K562 (cell line): ENCODE measurements around the gene RNH1. TPM values are rescaled to one million over a fixed set of nuclear protein-coding genes. Genes with fewer than 3 reads are reported as not detected.

ENCODE experiments used
- ATAC-seq: fragments of 200-7000 bp; cut with Tn5 transposase; 3 replicates; pipeline ENCODE4 v1.9.1; 2020; ENCODE audit warnings: moderate library complexity
- BruUV-seq: library from RNA; stranded (reverse); fragments of 400-500 nt; replicated peaks from 2 replicates; lab custom pipeline; 2021; lab: Mats Ljungman, UMichigan
- CTCF ChIA-PET: fragments of 300-600 bp; formaldehyde crosslinking; extraction: SDS; loops from one replicate; lab custom pipeline; 2021; ENCODE audit warnings: low intra/inter-chr PET ratio; lab: Yijun Ruan, JAX
- POLR2A ChIA-PET: fragments of 300-600, 350-650 bp; sonication (Branson Sonifier 250); formaldehyde crosslinking; extraction: SDS; loops from one replicate; lab custom pipeline; 2021; ENCODE audit warnings: antibody characterized with exemption, inconsistent platforms; lab: Yijun Ruan, JAX
- DNase-seq, 4 experiments: peaks; one replicate each; pipeline versions ENCODE4 v3.0.0 to v3.0.0-alpha.2; 2011 to 2018; ENCODE audit warnings: low spot score in 3 of 4, mixed read lengths in 3 of 4; ENCODE audit errors: extremely low read depth in 1 of 4
- FAIRE-seq: peaks from 2 replicates; lab custom pipeline; 2011; peaks lifted over from hg19 to GRCh38; lab: Jason Lieb, UNC
- H2AFZ ChIP-seq: 2 replicates; pipeline ENCODE4 v1.6.0; 2011; ENCODE audit warnings: low read depth, low read length, control low read depth, inconsistent platforms
- H3K27ac ChIP-seq: fragments of 200-600 bp; 3 replicates; pipeline ENCODE4 v1.8.0; 2011; ENCODE audit warnings: low read depth, mild to moderate bottlenecking, control low read depth, inconsistent platforms, low read length, moderate library complexity, mixed read lengths; ENCODE audit errors: extremely low read depth
- H3K27me3 ChIP-seq, 2 experiments: fragments of 300-600 bp in 1 of 2; 2 replicates in 1 of 2; 3 replicates in 1 of 2; pipeline versions ENCODE4 v1.6.0 to v1.8.0; 2011; ENCODE audit warnings: inconsistent platforms in 2 of 2, low read length in 2 of 2, mild to moderate bottlenecking in 1 of 2, mixed read lengths in 1 of 2, moderate library complexity in 1 of 2; ENCODE audit not compliant: control insufficient read depth in 2 of 2, insufficient read depth in 2 of 2
- H3K36me3 ChIP-seq: fragments of 300-600 bp; 3 replicates; pipeline ENCODE4 v1.8.0; 2011; ENCODE audit warnings: mild to moderate bottlenecking, low read length, inconsistent platforms; ENCODE audit not compliant: control insufficient read depth, insufficient read depth
- H3K4me1 ChIP-seq, 2 experiments: fragments of 200-600 bp in 1 of 2; replicated peaks in 1 of 2; 2 replicates in 1 of 2; 3 replicates in 1 of 2; pipeline versions ENCODE4 v1.5.1 to v1.8.0; 2011; ENCODE audit warnings: inconsistent platforms in 2 of 2, low read length in 2 of 2, mild to moderate bottlenecking in 1 of 2, mixed read lengths in 1 of 2, moderate library complexity in 1 of 2; ENCODE audit not compliant: control insufficient read depth in 2 of 2, insufficient read depth in 2 of 2
- H3K4me2 ChIP-seq: 2 replicates; pipeline ENCODE4 v1.6.1; 2011; ENCODE audit warnings: low read length, control low read depth, inconsistent platforms, mixed read lengths; ENCODE audit not compliant: insufficient read depth
- H3K4me3 ChIP-seq: fragments of 200-600 bp; sonication (generic), shearing (Covaris generic); 2 replicates; pipeline ENCODE4 v1.5.1; 2016; ENCODE audit warnings: control low read depth, inconsistent platforms
- H3K79me2 ChIP-seq: fragments of 200-600 bp; 3 replicates; pipeline ENCODE4 v1.8.0; 2011; ENCODE audit warnings: low read length, inconsistent platforms; ENCODE audit not compliant: control insufficient read depth, insufficient read depth
- H3K9ac ChIP-seq, 2 experiments: 2 replicates each; pipeline versions ENCODE4 v1.6.0 to v1.6.1; 2011; ENCODE audit warnings: low read depth in 2 of 2, low read length in 2 of 2, control low read depth in 1 of 2, inconsistent platforms in 1 of 2, mild to moderate bottlenecking in 1 of 2, mixed read lengths in 1 of 2; ENCODE audit not compliant: insufficient read depth in 1 of 2
- H3K9me1 ChIP-seq: one replicate; pipeline ENCODE4 v1.6.0; 2011; ENCODE audit warnings: inconsistent platforms, mild to moderate bottlenecking, low read length, moderate library complexity; ENCODE audit not compliant: control insufficient read depth, insufficient read depth
- H3K9me3 ChIP-seq: replicated peaks from 2 replicates; pipeline ENCODE4 v1.5.1; 2011; ENCODE audit warnings: low read depth, low read length, inconsistent platforms; ENCODE audit not compliant: control insufficient read depth, insufficient read depth
- H4K20me1 ChIP-seq: replicated peaks from 2 replicates; pipeline ENCODE4 v1.6.1; 2011; ENCODE audit warnings: low read length, inconsistent platforms, mixed read lengths; ENCODE audit not compliant: control insufficient read depth, insufficient read depth
- BCL6 ChIP-seq: fragments of 250-450 bp; sonication (Bioruptor Pico); IDR thresholded peaks from 2 replicates; pipeline ENCODE4 v1.4.0; 2020
- CTCF ChIP-seq, 3 experiments: IDR thresholded peaks in 2 of 3; conservative IDR thresholded peaks in 1 of 3; 2 replicates each; pipeline ENCODE4 v1.5.1; 2011 to 2012; ENCODE audit warnings: low read length in 3 of 3, mild to moderate bottlenecking in 3 of 3, control low read depth in 2 of 3, improper control_type of control experiment in 1 of 3, inconsistent platforms in 1 of 3, low read depth in 1 of 3, mixed read lengths in 1 of 3, moderate library complexity in 1 of 3; ENCODE audit not compliant: insufficient read depth in 2 of 3
- FOS ChIP-seq: IDR thresholded peaks from 3 replicates; pipeline ENCODE4 v1.6.1; 2011; ENCODE audit not compliant: insufficient read length; ENCODE audit errors: extremely low read depth
- FOSL1 ChIP-seq: fragments of 200-800 bp; sonication (Bioruptor generic); conservative IDR thresholded peaks from 2 replicates; pipeline ENCODE4 v1.6.1; 2016; ENCODE audit warnings: missing genetic modification characterization, missing compliant biosample characterization
- NR4A1 ChIP-seq, 2 experiments: fragments of 250-450 bp in 1 of 2; fragments of 450-650 bp in 1 of 2; sonication (Bioruptor Pico) in 1 of 2; IDR thresholded peaks; 2 replicates each; pipeline versions ENCODE4 v1.4.0 to v1.6.1; 2016 to 2020; ENCODE audit warnings: mild to moderate bottlenecking in 2 of 2, missing compliant biosample characterization in 1 of 2, missing genetic modification characterization in 1 of 2, moderate library complexity in 1 of 2
- PML ChIP-seq: IDR thresholded peaks from 2 replicates; pipeline ENCODE4 v1.6.1; 2012; ENCODE audit warnings: low read length, inconsistent platforms
- RBBP5 ChIP-seq: fragments of 200-600 bp; sonication (generic); IDR thresholded peaks from 2 replicates; pipeline ENCODE4 v1.6.1; 2012; ENCODE audit warnings: borderline replicate concordance, mild to moderate bottlenecking, low read length, control low read depth, inconsistent platforms; ENCODE audit not compliant: insufficient read depth, poor library complexity, severe bottlenecking
- TFE3 ChIP-seq: fragments of 450-650 bp; formaldehyde crosslinking; IDR thresholded peaks from 2 replicates; pipeline ENCODE4 v1.4.0; 2020; ENCODE audit warnings: mild to moderate bottlenecking, mixed read lengths
- ZNF146 ChIP-seq: IDR thresholded peaks from one replicate; pipeline ENCODE4 v1.6.1; 2018; ENCODE audit warnings: missing compliant biosample characterization; ENCODE audit not compliant: unreplicated experiment
- ZNF232 ChIP-seq: sonication (generic); formaldehyde crosslinking; IDR thresholded peaks from 2 replicates; pipeline ENCODE4 v1.8.0; 2022; ENCODE audit warnings: mild to moderate bottlenecking, missing genetic modification reagents
- ZNF239 ChIP-seq: fragments of 250-450 bp; sonication (Bioruptor Pico); IDR thresholded peaks from 2 replicates; pipeline ENCODE4 v1.4.0; 2020; ENCODE audit warnings: mild to moderate bottlenecking
- WGBS: fragments of 100-300 bp; shearing (Covaris generic); methylation state at CpG from one replicate; pipeline ENCODE4 v1.1.6; 2016; ENCODE audit warnings: low coverage, mixed read lengths; ENCODE audit not compliant: insufficient coverage; ENCODE audit errors: missing lambda C conversion rate; 5-methylcytosine and 5-hydroxymethylcytosine counted together
- in situ Hi-C: fragments of 300-500 bp; cut with MboI; formaldehyde crosslinking; loops from 4 replicates; pipeline ENCODE4 v1.15.0; 2018; ENCODE audit warnings: inconsistent platforms, mixed read lengths
- intact Hi-C: fragments of 100-400 bp; cut with micrococcal nuclease; formaldehyde crosslinking; loops from 2 replicates; pipeline ENCODE4 v1.14.2; 2022
- polyA plus RNA-seq, 8 experiments: library from polyadenylated mRNA; depleted of rRNA in 4 of 8; stranded (reverse) in 5 of 8; unstranded in 3 of 8; fragments of >200 nt; fragmentation: Nextera tagmentation in 2 of 8; fragmentation: Illumina TruSeq in 1 of 8; extraction: Ambion mirVana in 2 of 8; extraction: Trizol in 1 of 8; gene quantifications; 2 replicates each; pipeline versions ENCODE4 v1.2.1 to v1.2.3, GENCODE V29; 2011 to 2014; ENCODE audit warnings: inconsistent platforms in 1 of 8, missing spikeins in 1 of 8
- total RNA-seq, 7 experiments: library from RNA; depleted of rRNA in 6 of 7; stranded (reverse); fragments of >200 nt in 6 of 7; fragmentation: Illumina TruSeq in 2 of 7; extraction: Trizol in 2 of 7; gene quantifications; 2 replicates each; pipeline versions ENCODE4 v1.2.1 to v1.2.3, GENCODE V29; 2011 to 2021; ENCODE audit warnings: low replicate concordance in 1 of 7

The RNH1 gene
- total and polyA plus RNA-seq, 9 of the 15 experiments (the other 6 are each of a cell fraction or from before 2014, with no cell fraction given) = 2.5 to 160 (median 44.3) TPM

- H3K27ac ChIP-seq = peak overlapping the region; percentile 25; the same call in 1 of the 3 replicates
- CTCF ChIA-PET = no interaction called here
- POLR2A ChIA-PET = interaction anchor here (0.7 to 2.1 kb wide), 6 partner anchors 9 to 592 kb away, joined by 3 to 8 read pairs (median 5); partner anchors contain the start of genes LMNTD2, PHRF1 and RASSF7
- H3K4me3 ChIP-seq = no peak overlapping the region
- no peaks in the 10 kb centered on the region for H4K20me1 ChIP-seq
- in situ Hi-C loops (no loop called here), intact Hi-C loops (loop anchor here (5.0 to 10.0 kb wide), 3 partner anchors 64 to 176 kb away; partner anchors contain the start of genes DEAF1, IRF7 and TMEM80)
- H3K9me1 ChIP-seq = no peaks in the 10 kb centered on the region
- H3K4me2 ChIP-seq = peak overlapping the region; percentile 25; the same call in 1 of the 2 replicates
- H3K4me1 ChIP-seq = peaks cover 13 to 72% of the 10 kb centered on the region in 2 experiments; a peak in 4 of 5 replicates
- H2AFZ ChIP-seq = peak overlapping the region; percentile 79
- H3K36me3 ChIP-seq = no peaks in the 10 kb centered on the region
- DNase-seq (no peak), FAIRE-seq (no peak), ATAC-seq (peak; percentile 23)
- no peaks in the 10 kb centered on the region for H3K79me2 ChIP-seq
- TF ChIP-seq FOS (no peak), RBBP5 (no peak), ZNF239 (CRISPR knock-in tag) (no peak), TFE3 (CRISPR knock-in tag) (no peak), PML (no peak), ZNF146 (CRISPR knock-in tag) (no peak), ZNF232 (CRISPR knock-in tag) (no peak), FOSL1 (no peak), NR4A1 (CRISPR knock-in tag; IDR thresholded peaks at IDR 0.05) (no peak), NR4A1 (tag; IDR thresholded peaks at IDR 0.05) (no peak), BCL6 (CRISPR knock-in tag) (no peak), CTCF (IDR thresholded peaks at IDR 0.05 in 2 of 3, conservative IDR thresholded peaks at IDR 0.05 in 1 of 3; ENCODE audit: insufficient read depth in 2 of 3, low read depth in 1 of 3, low read length in 3 of 3) (no peak)
- no TSS peak for BruUV-seq
- H3K9ac ChIP-seq = peak overlapping the region; percentile 41 to 88
- H3K27me3 ChIP-seq = no peaks in the 10 kb centered on the region
- H3K9me3 ChIP-seq = no peaks in the 10 kb centered on the region
- 72% methylated on average over 10 of the region's 16 CpGs for WGBS
Measured at GRCh38 chr11:551131-551530, 44.1 kb upstream of the RNH1 start.
